GM10847 (cell line): ENCODE measurements around the gene FAM107A.

ENCODE experiments used
- POLR2A ChIP-seq: IDR thresholded peaks from 2 replicates; pipeline ENCODE4 v1.6.1; 2011; ENCODE audit not compliant: insufficient read length; ENCODE audit errors: extremely low read depth

Gene FAM107A

GRCh38 chr3:58606693-58607092 is 29.5 kb upstream of the FAM107A start:
- TF ChIP-seq POLR2A = no peak

- no peak for TF ChIP-seq POLR2A
Observed at GRCh38 chr3:58604031-58604430, 26.8 kb upstream of the FAM107A start.

GRCh38 chr3:58603606-58604005 is 26.4 kb upstream of the FAM107A start:
- no peak for TF ChIP-seq POLR2A

GRCh38 chr3:58597770-58598310 is 20.6 kb upstream of the FAM107A start:
- TF ChIP-seq POLR2A = no peak

DNA sequence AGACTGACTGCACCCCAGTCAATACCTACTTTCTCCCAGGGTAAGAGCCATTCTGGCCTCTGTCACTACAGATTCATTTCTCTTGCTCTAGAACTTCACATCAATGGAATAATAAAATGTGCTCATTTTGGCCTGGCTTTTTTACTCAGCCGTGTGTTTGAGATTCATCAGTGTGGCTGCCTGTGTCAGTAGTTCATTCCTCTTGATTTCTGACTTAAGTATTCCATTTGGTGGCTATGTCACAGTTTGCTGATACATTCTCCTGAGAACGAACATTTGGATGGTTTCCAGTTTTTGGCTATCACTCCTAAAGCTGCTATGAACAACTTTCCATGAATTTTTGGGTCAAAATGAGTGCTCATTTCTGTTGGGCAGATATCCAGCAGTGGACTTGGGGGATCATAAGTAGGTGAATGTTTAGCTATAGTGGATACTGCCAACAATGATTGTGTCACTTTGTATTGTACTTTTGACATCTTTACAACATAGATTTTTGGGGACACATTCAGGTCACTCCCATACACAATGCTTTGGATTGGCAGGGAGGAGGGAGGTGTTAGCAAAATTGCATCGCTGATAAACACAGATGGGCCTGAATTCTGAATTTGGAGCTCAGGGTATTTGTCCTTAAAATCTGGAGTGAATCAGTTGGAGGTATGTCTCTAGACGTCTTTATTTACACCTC is 19.8 kb upstream of the FAM107A start:
- no peak for TF ChIP-seq POLR2A

DNA sequence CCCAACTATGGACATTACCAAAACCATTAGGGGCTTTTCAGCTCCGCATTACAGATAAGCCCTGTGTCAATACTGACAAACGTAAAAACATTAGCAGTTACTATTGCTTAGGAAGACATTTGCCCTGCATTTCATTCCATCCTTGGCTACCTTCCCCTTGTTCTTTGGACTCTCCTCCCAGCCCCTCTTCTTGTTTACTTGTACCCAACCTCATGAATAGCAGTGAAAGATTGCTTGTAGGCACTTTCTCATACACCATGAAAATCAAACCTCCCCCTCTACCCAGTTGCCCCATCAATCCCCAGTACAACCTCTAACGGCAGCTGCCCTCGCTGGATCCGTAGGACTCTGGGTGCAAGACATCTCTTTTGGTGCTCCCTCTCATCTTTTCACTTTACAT is 16.9 kb upstream of the FAM107A start:
- no peak for TF ChIP-seq POLR2A

DNA sequence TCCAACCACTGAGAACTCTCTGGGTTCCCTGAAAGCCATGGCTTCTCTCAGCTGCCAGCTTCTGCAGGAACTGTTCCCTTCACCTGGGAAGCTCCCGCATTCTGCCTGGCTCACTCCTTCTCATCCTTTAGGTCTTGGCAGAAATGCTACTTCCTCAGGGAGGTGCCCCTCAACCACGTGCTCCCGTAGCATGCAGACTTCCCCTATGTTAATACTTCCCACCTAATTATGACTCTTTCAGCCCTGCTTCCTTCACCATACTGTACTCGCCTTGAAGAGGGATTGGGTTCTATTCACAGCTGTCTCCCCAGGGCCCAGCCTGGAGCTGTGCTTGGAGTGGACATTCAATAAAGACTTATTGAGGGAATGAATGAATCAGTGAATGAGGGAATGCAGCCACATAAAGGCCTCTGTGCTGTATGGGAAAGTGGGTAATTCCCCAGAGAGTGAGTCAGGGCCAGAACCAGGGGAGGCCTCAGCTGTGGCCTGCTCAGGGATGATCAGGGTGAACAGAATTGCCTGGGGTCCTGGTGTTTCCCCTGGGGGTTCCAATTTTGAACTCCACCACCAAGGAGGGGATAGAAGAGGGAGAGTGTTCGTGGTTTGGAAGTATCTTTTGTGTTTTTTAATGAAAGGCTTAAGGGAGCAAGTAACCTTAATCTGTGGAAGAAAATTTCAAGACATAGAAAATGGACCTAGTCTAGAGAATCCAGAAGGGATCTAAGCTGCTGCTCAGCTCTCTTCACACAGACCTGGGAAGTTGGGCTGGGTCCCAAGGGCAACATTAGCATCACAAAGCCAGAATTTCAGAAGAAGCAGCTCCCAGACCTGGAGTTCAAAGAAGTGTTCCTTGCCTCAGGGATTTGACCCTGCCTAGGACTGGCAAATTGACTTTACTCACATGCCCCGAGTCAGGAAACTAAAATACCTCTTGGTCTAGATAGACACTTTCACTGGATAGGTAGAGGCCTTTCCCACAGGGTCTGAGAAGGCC is 14.6 kb upstream of the FAM107A start:
- no peak for TF ChIP-seq POLR2A

- no peak for TF ChIP-seq POLR2A
Observed at GRCh38 chr3:58588030-58588614, 10.9 kb upstream of the FAM107A start.

- no peak for TF ChIP-seq POLR2A
Observed at GRCh38 chr3:58586776-58587192, 9.6 kb upstream of the FAM107A start.

- no peak for TF ChIP-seq POLR2A
Observed at GRCh38 chr3:58585994-58586393, 8.8 kb upstream of the FAM107A start.

GRCh38 chr3:58585005-58585786 is 8.0 kb upstream of the FAM107A start:
- no peak for TF ChIP-seq POLR2A

DNA sequence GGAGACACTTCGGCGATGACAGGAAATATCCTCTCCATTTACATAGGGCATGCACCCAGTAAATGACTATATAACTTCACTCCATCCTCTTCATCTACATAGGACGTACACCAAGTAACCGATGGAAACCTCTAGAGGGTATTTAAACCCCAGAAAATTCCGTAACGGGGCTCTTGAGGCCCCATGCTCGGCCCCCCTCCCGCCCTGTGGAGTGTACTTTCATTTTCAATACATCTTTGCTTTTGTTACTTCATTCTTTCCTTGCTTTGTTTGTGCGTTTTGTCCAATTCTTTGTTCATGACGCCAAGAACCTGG is 7.5 kb upstream of the FAM107A start:
- no peak for TF ChIP-seq POLR2A

DNA sequence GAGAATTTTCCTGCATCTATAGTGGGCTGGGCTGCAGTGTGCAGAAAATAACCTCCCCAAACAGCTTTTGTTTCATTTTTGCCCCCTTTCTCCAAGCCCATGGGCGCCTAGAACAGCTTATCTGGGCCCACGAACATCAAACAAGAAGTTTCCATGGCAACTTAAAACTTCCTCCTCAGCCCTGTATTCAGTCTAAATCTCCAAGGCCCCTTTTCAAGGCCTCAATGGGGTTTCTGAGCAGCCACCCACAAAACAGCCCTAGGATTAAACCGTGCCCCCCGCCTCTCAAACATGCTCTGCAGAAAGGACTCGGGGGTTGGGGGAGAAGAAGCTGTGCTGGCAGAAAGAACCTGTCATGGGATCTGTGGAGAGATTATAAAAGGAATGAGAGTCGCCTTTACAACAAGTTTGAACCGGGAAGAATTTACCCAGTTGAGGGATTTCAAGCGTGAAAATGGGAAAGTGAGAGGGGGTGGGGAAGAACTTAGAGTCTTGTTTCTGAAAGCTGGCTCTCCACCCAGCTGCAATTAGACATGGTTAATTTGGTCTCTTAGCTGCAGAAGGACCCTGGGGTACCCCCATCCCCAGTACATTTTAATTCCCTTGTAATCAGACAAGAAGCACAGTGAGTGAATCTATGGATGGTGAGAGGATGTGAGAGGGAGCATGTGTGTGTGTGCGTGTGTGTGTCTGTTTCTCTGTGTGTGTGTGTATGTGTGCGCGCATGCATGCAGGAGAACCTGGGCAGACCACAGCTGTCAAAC is 4.3 kb upstream of the FAM107A start:
- TF ChIP-seq POLR2A = no peak

- no peak for TF ChIP-seq POLR2A
Observed at GRCh38 chr3:58580826-58581327, 3.7 kb upstream of the FAM107A start.
